CD4-positive, alpha-beta T cell treated with Interleukin-6 at 100 ng/mL for 8 hours (primary cell): ENCODE results near the gene ANO6.
"Not testable (repeated sequence)": the region's sequence is repeated elsewhere in the genome, so short reads cannot be mapped to it uniquely, and the experiment has no call there.

Experiments
- DNase-seq: peaks from one replicate; pipeline ENCODE4 v3.0.0-alpha.2; 2020; ENCODE audit warnings: mixed read lengths, low spot score

Gene ANO6

DNA sequence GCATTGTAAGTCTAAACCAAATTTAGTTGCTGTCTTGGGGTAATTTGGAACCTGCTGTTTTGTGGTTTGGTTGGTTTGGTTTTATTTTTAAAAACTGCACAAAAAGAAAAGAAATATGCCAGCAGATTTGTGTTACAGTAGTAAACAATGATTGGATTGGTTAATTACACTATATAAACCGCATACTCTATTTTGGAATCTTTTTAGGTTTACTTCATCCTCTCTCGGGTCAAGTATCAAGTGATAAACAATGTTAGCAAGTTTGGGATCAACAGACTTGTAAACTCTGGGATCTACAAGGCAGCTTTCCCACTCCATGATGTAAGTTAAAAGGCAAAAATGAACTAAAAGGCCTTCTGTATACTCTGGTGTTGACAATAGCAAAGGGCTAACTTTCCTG, 132.4 kb downstream of the ANO6 start:
- DNase-seq: no peak

DNA sequence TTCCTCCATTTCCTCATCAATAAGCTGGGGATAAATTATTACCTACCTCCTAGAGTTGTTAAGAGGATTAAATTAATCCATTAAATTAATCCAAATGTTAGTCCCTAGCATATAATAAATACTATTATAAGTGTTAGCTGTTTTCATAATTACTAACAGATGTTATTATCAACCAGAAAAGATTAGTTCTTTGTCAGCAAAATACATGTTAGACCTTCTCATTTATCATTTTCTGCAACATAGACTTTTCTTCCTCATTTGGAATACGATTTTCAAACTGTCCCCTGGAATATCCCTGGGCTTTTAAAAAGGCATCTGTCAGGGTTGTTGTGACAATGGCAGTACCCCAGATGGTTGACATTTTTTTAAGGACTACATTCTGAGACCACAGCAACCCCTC, 133.1 kb downstream of the ANO6 start:
- DNase-seq: no peak

GRCh38 chr12:45349916-45350315, 134.0 kb downstream of the ANO6 start:
- no peak for DNase-seq

DNA sequence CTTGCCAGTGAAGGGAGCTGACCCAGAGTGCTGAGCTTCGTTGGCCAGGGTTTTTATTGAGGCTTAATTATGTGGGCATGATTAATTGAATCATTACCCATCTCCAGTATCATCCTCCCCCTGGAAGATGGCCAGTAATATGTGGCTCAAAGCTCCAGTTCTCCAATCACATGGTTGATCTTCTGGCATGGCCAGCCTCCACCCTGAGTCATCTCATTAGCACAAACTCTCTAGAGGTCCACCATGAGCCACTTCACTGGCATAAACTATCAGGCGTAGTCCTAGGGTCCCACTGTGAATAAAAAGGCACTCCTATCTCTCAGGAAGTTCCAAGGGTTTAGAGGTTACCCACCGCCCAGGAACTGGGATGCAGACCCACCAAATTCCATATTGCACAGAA, 135.0 kb downstream of the ANO6 start:
- no peak for DNase-seq

GRCh38 chr12:45351921-45352670, 136.2 kb downstream of the ANO6 start:
- DNase-seq: no peak

DNA sequence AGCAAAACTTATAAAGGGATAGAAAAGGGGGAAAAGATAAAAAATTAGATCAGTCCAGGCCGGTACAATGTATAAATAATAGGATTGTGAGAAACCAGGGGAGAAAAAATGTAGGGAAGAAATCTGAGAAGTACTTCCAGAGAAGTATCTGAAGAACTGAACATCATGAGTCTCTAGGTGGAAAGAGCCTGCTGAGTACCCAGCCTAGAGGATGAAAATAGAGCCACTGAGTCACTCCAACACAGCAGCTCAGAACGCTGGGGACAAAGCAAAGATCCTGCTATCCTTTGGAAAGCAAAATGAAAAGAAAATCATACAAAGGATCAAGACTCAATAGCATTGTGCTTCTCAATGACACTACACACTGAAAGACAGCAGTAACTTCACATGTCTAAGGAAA, 138.0 kb downstream of the ANO6 start:
- no peak for DNase-seq

- no peak for DNase-seq
Measured at GRCh38 chr12:45354399-45354798, 138.5 kb downstream of the ANO6 start.

DNA sequence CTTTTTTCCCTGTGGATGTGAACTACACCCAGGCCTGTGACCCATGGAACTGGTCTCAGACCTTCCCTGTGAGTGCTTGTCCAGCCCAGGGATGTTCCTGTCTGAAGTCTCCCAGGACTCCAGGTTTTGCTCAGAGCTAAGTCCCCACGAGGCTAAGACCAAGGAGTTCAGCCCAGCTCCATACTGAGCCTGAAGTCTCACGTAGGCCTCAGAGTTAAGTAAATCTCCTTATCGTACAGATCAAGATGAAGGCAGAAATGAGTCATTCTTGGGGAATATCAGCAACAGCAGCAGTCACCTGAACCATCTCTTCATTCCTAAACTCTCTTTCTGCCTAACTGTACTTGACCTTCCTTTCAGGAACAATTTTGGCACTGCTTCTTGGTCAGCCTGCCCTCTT, 139.8 kb downstream of the ANO6 start:
- no peak for DNase-seq

DNA sequence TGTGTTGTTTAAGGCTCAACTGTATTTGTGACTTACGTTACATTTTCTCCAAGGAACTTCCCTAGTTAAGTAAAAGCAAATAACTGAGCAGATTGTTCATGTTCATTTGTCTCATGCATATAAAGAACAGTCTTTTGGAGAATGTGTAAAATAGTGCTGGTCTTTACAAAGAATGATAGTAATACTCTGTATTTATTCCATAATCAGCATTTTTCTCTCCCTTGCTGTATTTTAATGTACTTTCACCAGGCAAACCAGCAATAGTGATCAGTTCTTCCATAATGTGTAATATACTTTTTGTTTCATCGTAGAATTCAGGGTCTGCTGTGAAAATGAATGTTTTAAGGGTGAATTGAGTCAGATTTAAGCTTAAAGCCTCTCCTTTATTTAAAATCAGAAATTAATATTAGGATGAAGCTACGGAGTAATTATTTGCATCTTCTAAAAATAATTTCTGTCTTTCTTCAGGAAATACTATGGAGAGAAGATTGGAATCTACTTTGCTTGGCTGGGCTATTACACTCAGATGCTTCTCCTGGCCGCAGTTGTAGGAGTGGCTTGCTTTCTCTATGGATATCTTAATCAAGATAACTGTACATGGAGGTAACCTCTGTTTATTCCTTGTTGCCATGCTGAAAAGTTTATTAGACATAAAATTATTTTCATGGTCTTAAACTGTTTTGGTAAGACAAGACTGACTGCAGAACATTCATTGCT, 141.1 kb downstream of the ANO6 start:
- no peak for DNase-seq

GRCh38 chr12:45357539-45358417, 141.9 kb downstream of the ANO6 start:
- DNase-seq: no peak

- DNase-seq: no peak
Measured at GRCh38 chr12:45362291-45362690, 146.4 kb downstream of the ANO6 start.

- no peak for DNase-seq
Measured at GRCh38 chr12:45363903-45364302, 148.0 kb downstream of the ANO6 start.

- DNase-seq: no peak
Measured at GRCh38 chr12:45368841-45369489, 153.1 kb downstream of the ANO6 start.

- no peak for DNase-seq
Measured at GRCh38 chr12:45377815-45378214, 161.9 kb downstream of the ANO6 start.

DNA sequence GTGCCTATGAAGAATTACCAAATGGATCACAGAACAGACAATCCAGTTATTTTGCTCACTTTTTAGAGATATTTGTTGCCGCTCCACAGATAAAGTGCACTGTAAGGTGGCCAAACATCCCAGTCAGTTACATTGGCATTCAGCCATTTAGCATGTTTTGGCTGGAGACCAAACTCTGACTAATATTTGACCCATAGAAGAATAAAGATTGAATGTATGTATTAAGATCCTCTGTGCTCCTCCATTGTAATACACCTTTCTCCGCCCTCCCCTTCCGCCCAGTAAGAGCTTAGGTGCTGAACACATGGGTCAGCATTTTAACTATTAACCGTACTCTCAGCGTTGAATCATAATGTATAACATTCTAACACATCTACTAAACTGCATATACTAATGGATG, 163.4 kb downstream of the ANO6 start:
- DNase-seq: no peak

- DNase-seq: no peak
Measured at GRCh38 chr12:45381351-45381750, 165.5 kb downstream of the ANO6 start.

DNA sequence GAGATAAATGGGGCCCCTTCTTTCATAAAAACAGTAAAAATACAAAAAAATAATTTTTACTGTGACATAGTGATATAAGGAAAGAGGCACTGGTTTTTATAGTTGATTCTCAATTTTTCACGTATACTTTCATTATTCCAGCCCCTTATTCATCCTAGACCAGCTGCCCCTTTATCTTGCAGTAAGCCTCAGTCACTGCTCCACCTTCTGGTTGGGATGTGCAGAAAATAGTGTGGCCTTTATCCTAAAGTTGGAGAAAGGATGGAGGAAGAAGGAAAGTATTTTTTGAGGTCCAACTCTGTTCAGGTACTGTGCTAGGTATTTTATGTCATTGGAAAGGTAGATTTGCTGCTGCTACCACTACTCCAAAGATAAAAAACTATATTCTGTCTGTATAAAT, 172.7 kb downstream of the ANO6 start:
- no peak for DNase-seq

GRCh38 chr12:45389426-45389825, 173.5 kb downstream of the ANO6 start:
- DNase-seq: no peak

GRCh38 chr12:45397499-45397898, 181.6 kb downstream of the ANO6 start:
- DNase-seq: not testable (repeated sequence)

GRCh38 chr12:45398552-45398951, 182.7 kb downstream of the ANO6 start:
- DNase-seq: no peak

DNA sequence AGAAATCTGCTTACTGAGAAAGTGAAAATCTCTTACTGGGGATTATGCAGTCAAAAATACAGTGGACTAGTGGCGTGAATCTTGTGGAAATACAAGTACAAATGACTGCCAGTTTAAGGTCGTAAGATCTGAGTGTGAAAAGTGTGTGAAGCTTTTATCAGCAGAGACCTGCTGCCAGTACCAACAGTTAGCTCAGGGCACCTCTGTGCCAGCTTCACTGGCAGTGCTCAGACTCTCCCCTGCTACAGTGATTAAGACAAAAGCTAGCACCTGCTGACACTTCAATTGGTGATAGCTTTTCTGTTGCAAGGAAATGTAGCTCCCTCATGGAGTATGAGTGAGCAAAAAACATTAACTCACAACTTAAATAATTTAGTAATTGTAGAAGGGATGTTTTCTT, 185.1 kb downstream of the ANO6 start:
- DNase-seq: no peak

DNA sequence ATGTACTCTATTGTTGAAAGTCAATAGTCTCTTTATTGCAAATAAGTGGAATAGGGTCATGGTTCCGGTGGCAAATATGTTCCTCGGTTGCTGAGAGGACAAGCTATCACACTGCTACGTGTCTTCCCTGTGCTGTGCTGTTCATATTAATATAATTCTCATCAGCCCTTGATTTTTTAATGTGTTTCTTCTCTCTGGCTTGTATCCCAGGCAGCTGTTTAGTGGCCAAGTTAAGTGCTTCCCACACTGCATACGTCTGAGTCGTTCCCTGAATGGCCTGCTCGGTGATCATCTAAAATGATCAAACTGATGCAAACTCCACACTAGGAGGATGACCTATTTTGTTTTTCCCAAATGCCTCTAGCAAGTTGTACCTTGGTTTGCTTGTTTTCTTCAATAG, 186.4 kb downstream of the ANO6 start:
- no peak for DNase-seq
